ENCODE data around the gene CTSW.

The CTSW gene

DNA sequence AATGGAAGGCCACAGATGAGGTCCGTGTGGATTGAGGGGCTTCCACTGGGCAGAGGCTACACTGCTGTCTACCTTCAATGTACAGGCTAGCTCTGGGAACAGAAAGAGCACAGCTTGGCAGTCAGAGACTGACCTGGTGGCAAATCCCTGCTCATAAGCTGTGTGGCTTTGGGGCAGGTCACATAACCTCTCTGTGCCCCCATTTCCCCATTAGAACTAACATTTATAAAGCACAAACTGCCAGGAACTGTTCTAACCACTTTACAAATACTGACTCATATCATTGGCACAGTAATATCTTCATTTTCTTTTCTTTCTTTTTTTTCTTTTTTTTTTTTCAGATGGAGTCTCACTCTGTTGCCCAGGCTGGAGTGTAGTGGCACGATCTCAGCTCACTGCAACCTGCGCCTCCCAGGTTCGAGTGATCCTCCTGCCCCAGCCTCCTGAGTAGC is 17.4 kb downstream of the CTSW start:
- H3K4me3 Mint-ChIP-seq, result peak overlapping the region; percentile 68
- H3K27me3 Mint-ChIP-seq, result peaks cover under 1% of the 10 kb centered on the region
- H3K9me3 Mint-ChIP-seq (ENCODE audit: low read depth), result no peaks in the 10 kb centered on the region
- H3K4me1 Mint-ChIP-seq (ENCODE audit: low read depth), result peaks cover 41% of the 10 kb centered on the region
- peaks cover 6% of the 10 kb centered on the region for H3K36me3 Mint-ChIP-seq
- peak overlapping the region; percentile 50 for H3K27ac Mint-ChIP-seq

DNA sequence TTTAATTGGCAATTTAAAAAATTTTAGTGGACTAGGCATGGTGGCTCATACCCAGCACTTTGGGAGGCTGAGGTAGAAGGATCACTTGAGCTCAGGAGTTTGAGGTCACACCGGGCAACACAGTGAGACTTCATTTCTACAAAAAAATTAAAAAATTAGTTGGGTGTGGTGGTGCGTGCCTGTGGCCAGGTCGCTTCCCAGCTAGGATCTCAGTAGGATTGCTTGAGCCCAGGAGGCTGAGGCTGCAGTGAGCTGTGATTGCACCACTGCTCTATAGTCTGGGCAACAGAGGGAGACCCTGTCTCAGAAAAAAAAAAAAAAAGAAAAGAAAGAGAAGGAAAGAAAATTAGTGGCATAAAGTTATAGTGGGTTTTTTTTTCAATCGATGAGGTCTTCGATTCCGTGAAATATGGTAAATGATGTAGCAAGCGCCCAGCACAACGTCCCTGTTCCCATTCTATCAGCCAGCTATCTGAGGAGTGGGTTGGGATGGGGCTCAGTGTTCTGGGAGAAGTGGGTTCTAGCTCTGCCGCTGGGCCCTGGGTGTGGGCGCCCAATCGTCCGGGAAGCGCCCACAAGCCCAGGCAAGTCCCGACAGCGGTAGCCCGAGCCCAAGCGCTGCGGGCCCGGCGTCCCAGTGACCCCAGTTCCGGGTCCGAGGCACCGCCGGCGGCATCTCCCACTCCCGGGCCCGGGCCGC is 19.2 kb downstream of the CTSW start:
- Mint-ChIP-seq H3K27ac (peak overlapping the region; percentile 81), H3K4me1 (ENCODE audit: low read depth) (peaks cover 30% of the 10 kb centered on the region), H3K27me3 (peaks cover 1% of the 10 kb centered on the region), H3K36me3 (no peaks in the 10 kb centered on the region), H3K9me3 (ENCODE audit: low read depth) (no peaks in the 10 kb centered on the region), H3K4me3 (peak overlapping the region; percentile 91)

DNA sequence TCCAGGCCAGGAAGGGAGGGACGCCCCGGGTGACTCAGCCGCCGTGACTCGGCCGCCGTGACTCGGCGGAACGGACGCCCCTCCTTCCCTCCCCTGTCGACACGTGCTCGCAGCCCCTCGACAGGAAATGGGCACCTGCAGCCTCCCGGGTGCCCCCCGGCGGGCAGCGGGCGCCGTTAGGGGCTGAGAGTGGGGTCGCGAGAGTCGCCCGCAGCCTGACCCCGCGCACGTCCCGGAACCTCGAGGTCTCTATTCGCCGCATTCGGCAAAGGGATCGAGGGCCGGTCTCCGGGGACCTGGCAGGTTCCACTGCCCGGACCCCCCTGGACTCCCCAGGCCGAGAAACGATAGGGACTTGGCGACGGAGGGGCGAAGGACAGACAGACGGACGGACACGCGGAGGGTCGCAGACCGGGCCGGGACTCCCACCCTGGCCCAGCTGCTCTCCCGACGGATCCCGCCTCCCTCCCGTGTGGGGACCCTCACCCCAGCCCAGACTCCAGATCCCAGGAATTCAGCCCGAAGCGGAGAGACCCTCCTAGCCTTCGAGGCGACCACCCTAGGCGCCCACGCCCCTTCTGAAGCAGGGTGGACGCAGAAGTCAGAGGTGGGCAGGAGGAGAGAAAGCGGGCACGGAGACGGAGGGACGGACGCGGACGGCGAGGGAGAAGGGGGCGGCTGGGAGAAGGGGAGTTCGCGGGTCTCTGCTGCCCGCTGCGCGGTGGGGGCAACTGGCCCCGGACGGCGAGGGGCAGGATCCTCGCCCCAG is 19.9 kb downstream of the CTSW start:
- Mint-ChIP-seq H3K4me3 (peak overlapping the region; percentile 91), H3K9me3 (ENCODE audit: low read depth) (no peaks in the 10 kb centered on the region), H3K27ac (peak overlapping the region; percentile 78), H3K27me3 (peaks cover 1% of the 10 kb centered on the region), H3K4me1 (ENCODE audit: low read depth) (peaks cover 25% of the 10 kb centered on the region), H3K36me3 (no peaks in the 10 kb centered on the region)

DNA sequence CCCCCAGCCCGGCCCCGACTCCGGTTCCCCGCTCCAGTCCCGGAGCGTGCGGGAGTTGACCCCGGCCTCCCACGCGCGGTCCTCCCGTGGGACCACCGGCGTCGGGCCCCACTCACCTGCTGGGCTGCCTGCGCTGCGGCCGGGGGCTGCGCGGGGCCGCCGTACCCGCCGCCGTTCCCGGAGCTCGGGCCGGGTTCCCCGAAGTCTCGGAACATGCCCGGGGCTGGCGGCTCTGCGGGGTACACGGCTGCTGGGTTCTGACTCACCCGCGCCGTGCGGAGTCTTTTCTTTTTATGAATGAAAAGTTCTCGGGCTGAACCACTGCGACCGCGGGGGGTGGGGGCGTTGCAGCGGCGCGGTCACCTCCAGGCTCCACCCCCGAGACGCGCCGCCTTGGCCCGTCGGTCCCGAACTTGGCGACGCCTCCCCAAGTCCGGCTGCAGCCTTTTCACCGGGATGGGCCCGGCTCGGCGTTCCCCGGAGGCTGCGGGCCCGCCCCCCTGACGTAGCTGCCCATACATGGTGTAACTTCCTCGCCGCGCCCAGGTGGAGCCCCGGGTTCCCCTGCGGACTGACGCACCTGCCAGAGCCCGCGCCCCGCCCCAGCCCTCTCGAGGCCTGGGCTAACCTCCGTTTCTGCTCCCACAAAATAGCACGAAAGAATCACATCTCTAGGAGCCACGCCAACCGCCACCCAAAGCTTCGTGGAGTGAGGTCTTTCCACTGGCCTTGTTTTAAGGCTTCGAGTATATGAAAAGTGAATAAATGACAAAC is 20.7 kb downstream of the CTSW start, which contains the start of gene FOSL1:
Gene FOSL1 (minus strand): TSS at position 264 of the 774 bp plus-strand sequence. CDS start 49 bp downstream, at position 215.
- Mint-ChIP-seq H3K4me1 (ENCODE audit: low read depth) (peaks cover 22% of the 10 kb centered on the region), H3K4me3 (peak within 1 kb of the TSS; percentile 91), H3K27me3 (peaks cover 1% of the 10 kb centered on the region), H3K9me3 (ENCODE audit: low read depth) (no peaks in the 10 kb centered on the region), H3K27ac (peak within 1 kb of the TSS; percentile 78), H3K36me3 (no peaks in the 10 kb centered on the region)

DNA sequence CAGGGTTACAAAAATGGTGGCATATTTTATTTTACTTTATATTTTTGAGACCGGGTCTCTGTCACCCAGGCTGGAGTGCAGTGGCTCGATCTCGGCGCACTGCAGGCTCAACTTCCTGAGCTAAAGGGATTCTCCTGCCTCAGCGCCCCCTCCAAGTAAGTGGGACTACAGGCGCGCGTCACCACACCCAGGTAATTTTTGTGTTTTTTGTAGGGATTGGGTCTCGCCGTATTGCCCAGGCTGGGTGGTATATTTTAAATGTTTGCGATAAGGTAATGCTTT is 21.2 kb downstream of the CTSW start:
- H3K9me3 Mint-ChIP-seq (ENCODE audit: low read depth), result no peaks in the 10 kb centered on the region
- H3K4me1 Mint-ChIP-seq (ENCODE audit: low read depth), result peaks cover 17% of the 10 kb centered on the region
- peak overlapping the region; percentile 67 for H3K4me3 Mint-ChIP-seq
- H3K27ac Mint-ChIP-seq, result peak overlapping the region; percentile 28
- no peaks in the 10 kb centered on the region for H3K36me3 Mint-ChIP-seq
- peaks cover 1% of the 10 kb centered on the region for H3K27me3 Mint-ChIP-seq

DNA sequence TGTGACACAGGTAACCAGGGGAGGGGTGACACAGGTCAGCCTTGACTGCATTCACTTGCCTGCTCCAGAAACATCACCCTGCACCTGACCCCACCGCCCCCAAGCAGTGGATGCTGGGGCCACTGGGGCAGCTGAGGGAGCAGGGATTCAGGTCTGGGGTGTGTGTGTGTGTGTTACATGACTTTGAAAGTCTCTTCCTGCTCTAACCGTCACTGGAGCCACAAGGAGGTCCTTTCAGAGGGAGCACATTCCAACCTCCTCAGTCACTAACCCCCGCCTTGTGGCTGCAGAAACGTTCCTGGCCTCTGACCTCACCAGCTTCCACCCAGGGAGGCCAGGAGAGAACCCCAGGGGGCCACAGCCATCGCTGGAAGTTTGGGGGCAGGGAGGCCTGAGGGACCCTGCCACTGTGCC is 23.4 kb downstream of the CTSW start:
- peaks cover 3% of the 10 kb centered on the region for H3K27me3 Mint-ChIP-seq
- no peaks in the 10 kb centered on the region for H3K9me3 Mint-ChIP-seq (ENCODE audit: low read depth)
- no peaks in the 10 kb centered on the region for H3K36me3 Mint-ChIP-seq
- peaks cover 3% of the 10 kb centered on the region for H3K4me1 Mint-ChIP-seq (ENCODE audit: low read depth)
- H3K27ac Mint-ChIP-seq, result no peak overlapping the region
- no peak overlapping the region for H3K4me3 Mint-ChIP-seq

DNA sequence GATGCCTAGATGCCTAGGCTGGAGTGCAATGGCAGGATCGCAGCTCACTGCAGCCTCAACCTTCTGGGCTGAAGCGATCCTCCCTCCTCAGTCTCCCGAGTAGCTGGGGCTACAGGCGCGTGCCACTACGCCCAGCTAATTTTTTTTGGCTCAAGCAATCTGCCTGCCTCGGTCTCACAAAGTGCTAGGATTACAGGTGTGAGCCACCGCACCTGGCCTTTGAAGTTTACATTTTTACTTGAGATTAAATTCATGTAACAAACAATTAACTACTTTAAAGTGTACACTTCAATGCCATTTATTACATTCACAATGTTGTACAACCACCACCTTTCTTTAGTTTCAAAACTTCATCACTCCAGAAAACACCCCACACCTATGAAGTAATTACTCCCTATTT is 24.1 kb downstream of the CTSW start:
- Mint-ChIP-seq H3K9me3 (ENCODE audit: low read depth) (no peaks in the 10 kb centered on the region), H3K27me3 (peaks cover 3% of the 10 kb centered on the region), H3K27ac (no peak overlapping the region), H3K4me3 (no peak overlapping the region), H3K36me3 (no peaks in the 10 kb centered on the region), H3K4me1 (ENCODE audit: low read depth) (peaks cover 3% of the 10 kb centered on the region)

DNA sequence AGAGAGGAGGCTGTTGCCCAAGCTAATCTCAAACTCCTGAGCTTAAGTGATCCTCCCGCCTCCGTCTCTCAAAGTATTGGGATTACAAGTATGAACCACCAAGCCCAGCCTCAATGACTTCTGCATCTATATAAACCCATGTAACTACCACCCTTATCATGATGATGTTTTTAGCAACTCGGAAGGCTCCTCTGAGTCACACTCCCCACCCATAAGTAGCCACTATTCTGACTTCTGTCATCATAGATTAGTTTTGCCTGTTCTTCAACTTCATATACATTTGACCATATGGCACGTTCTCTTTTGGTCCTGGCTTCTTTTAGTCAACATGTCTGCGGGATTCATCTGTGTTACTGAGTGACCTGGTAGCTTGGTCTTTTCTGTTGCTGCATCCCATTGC is 27.0 kb downstream of the CTSW start:
- H3K4me3 Mint-ChIP-seq, result no peak overlapping the region
- H3K36me3 Mint-ChIP-seq, result no peaks in the 10 kb centered on the region
- peaks cover 7% of the 10 kb centered on the region for H3K27me3 Mint-ChIP-seq
- no peak overlapping the region for H3K27ac Mint-ChIP-seq
- peaks cover 8% of the 10 kb centered on the region for H3K4me1 Mint-ChIP-seq (ENCODE audit: low read depth)
- H3K9me3 Mint-ChIP-seq (ENCODE audit: low read depth), result no peaks in the 10 kb centered on the region

DNA sequence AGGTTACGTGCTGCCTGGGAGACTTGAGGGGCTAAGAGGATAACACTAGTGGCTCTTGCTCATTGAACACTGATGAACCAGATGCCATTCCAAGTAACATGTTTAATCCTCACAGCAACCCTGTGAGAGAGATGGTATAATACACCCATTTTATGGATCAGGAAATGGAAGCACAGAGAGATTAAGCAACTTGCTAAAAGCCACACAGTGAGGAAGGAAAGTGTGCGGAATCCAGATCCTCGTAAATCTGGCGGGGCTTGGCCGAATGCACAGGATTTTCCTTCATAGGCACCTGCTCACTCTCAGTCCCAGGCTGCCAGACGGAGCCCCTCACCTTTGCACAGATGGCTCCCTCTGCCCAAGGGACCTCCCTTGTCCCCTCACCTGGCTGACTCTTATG is 28.2 kb downstream of the CTSW start:
- no peaks in the 10 kb centered on the region for H3K36me3 Mint-ChIP-seq
- H3K4me1 Mint-ChIP-seq (ENCODE audit: low read depth), result peaks cover 8% of the 10 kb centered on the region

DNA sequence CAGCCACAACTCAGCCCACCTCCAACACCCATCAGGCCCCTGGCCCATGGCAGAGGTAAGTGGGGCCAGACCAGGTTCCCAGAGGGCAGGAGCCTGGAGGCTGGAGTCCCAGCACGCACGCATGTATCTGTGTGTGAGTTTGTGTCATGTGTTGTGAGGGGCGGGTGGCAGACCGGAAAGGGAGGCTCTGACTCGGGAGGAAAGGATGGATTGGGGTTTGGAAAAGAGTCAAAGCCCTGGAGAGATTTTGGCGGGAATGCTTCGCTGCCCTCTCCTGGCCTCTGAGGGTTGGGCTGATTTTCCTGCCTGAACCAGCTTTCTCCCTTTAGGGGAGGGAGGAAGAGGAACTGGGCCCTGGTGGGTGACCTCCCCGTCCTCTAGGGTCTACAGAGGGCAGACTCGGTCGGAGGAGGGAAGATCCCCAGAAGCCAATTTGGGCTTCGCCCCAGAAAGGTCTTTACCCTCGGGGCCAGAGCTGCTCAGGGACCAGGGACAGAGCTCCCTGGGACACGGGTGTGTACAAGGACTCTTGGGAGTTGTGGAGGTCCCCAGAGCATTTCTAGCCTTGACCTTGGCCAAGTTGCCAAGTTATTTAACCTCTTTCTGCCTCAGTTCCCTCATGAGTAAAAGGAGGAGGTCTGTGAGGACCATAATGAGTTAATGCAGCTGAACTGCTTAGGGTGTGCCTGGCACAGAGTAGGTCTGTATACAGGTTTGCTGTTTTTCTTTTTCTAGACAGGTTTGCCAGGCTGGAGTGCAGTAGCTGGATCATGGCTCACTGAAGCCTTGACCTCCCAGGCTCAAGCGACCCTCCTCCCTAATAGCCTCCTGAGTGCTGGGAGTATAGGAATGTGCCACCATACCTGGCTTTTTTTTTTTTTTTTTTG is 32.3 kb downstream of the CTSW start:
- H3K4me1 Mint-ChIP-seq (ENCODE audit: low read depth), result peaks cover 29% of the 10 kb centered on the region
- no peaks in the 10 kb centered on the region for H3K9me3 Mint-ChIP-seq (ENCODE audit: low read depth)
- H3K4me3 Mint-ChIP-seq, result no peak overlapping the region
- no peak overlapping the region for H3K27ac Mint-ChIP-seq
- peaks cover 4% of the 10 kb centered on the region for H3K27me3 Mint-ChIP-seq
- no peaks in the 10 kb centered on the region for H3K36me3 Mint-ChIP-seq

More for the DNA sequence above, 28.2 kb downstream of the CTSW start:
- no peaks in the 10 kb centered on the region for H3K9me3 Mint-ChIP-seq (ENCODE audit: low read depth)
- H3K27me3 Mint-ChIP-seq, result peaks cover 6% of the 10 kb centered on the region
- no peak overlapping the region for H3K4me3 Mint-ChIP-seq
- H3K27ac Mint-ChIP-seq, result no peak overlapping the region

DNA sequence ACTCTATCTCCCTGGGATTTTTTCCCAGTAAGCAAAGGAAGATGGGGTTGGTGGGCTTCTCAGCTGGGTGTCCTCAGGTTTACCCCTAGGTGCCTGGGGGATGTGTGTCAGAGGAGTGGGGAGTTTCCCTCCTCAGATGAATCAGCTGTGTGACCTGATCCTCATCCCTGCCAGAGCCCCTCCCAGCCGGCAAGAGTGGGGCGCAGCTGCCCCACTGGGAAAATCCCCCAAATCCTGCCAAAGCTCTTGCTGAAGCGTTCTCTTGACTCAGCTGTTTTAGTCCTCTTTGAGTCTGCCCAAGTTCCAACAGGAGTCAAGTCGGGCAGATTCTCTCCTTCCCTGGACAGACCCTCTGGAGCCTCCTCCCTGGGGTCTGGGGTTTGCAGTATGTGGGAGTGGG is 33.2 kb downstream of the CTSW start:
- H3K36me3 Mint-ChIP-seq, result no peaks in the 10 kb centered on the region
- H3K4me3 Mint-ChIP-seq, result no peak overlapping the region
- H3K4me1 Mint-ChIP-seq (ENCODE audit: low read depth), result peaks cover 33% of the 10 kb centered on the region
- H3K9me3 Mint-ChIP-seq (ENCODE audit: low read depth), result no peaks in the 10 kb centered on the region
- no peak overlapping the region for H3K27ac Mint-ChIP-seq
- H3K27me3 Mint-ChIP-seq, result peaks cover 4% of the 10 kb centered on the region

DNA sequence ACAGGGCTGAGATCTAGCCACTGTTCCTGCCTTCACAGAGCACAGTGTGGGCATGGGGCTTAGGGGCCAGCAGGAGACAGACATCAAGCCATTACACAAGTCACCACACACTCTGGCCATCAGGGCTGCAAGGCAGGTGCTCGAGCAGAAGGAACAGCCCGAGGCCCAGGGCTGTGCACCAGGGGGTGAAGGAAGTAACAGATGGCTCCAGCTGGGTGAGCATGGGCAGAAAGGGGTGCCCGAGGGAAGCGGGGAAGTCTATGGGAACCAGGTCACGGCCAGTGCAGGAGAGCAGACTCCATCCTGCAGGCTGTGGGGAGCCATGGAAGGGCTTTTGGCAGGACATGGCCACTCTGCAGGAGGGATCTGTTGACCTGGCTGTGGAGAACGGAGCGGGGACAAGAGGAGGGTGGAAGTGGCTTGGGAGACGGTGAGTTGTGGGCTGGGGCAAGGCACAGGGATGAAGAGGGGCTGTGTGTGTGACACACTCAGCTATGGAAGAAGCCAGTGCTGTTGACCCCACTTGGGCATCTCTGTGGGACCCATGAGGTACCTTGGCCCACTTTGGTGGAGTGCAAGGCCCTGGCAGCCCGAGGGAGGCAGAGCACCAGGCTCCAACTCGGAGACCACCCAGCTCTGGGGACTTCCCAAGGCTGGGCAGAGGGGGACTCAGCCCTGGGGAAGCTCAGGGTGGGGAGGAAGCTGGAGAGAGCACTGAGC is 35.6 kb downstream of the CTSW start:
- Mint-ChIP-seq H3K9me3 (ENCODE audit: low read depth) (no peaks in the 10 kb centered on the region), H3K27me3 (no peaks in the 10 kb centered on the region), H3K4me1 (ENCODE audit: low read depth) (peaks cover 33% of the 10 kb centered on the region), H3K36me3 (no peaks in the 10 kb centered on the region), H3K4me3 (no peak overlapping the region), H3K27ac (peak overlapping the region; percentile 66)

DNA sequence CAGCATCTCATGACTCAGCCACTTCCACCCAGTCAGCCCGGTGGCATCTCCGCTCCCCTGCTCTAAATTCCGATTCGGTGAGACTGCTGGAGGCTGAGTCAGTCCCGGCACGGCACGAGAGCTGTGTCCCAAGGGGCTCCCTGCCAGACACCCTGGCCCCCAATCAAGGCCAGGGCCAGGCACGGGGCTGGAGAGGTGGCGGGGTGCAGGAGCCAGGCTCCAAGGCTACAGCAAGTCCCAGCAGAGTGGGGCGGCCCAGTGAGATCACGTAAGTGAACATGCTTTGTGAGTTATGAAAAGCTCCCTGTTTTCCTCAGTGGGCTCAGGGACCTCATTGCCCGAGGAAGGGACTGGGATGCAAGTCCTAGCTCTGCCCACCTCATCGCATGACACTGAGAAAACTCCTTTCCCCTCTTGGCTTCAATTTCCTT is 36.2 kb downstream of the CTSW start:
- Mint-ChIP-seq H3K36me3 (no peaks in the 10 kb centered on the region), H3K9me3 (ENCODE audit: low read depth) (no peaks in the 10 kb centered on the region), H3K4me1 (ENCODE audit: low read depth) (peaks cover 38% of the 10 kb centered on the region), H3K27me3 (no peaks in the 10 kb centered on the region), H3K27ac (no peak overlapping the region), H3K4me3 (no peak overlapping the region)

DNA sequence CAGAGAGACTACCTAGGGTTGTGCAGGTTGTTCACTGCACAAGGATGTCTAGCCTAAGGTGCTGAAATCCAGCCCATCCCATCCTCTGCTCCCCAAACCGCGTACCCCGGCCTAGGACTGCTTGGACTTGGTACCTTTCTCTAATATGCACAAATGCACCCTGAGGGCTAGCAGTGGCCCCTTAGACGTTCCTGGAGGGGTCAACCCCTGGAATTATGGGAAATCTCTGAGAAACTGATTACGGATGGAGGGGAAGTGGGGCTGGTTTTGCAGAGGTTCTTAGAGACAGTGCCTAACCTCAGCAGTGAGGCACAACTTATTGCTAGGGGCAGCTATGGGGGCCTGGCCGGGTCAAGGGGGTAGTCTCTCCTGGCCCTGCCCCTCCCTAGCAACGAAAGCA is 36.8 kb downstream of the CTSW start:
- Mint-ChIP-seq H3K27me3 (no peaks in the 10 kb centered on the region), H3K4me3 (peak overlapping the region; percentile 72), H3K4me1 (ENCODE audit: low read depth) (peaks cover 39% of the 10 kb centered on the region), H3K36me3 (no peaks in the 10 kb centered on the region), H3K27ac (peak overlapping the region; percentile 77), H3K9me3 (ENCODE audit: low read depth) (no peaks in the 10 kb centered on the region)

Data from activated naive CD8-positive, alpha-beta T cell (primary cell).